ENCODE results near the gene SPCS3. TPM values are rescaled to one million over a fixed set of nuclear protein-coding genes. Genes with fewer than 3 reads are reported as not detected.

Gene SPCS3
- total RNA-seq, 1 experiment from 2014 or later = 49.2 TPM

DNA sequence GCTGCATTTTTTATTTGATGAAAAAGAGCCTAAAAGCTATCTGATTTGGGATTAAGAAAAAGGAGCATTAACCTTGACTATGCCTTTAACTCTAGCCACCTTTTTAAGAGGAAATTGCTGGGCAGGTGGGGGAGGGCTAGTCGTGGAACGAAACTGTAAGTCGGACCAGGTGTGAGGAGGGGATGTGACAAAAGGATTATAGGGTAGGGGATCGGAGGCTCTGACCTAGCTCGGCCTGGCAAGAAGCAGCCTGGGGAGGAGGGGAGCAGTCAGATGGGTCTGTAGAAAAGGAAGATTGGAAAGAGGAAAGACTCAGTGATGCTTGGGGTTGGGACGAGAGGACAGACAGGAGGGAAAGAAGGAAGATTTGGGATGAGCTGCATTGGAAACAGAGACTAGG lies 21.1 kb upstream of the SPCS3 start:
- Histone ChIP-seq H3K9me3 (no peaks in the 10 kb centered on the region), H3K27me3 (no peaks in the 10 kb centered on the region), H3K36me3 (no peaks in the 10 kb centered on the region), H3K4me3 (no peak overlapping the region)
- DNase-seq = no peak

DNA sequence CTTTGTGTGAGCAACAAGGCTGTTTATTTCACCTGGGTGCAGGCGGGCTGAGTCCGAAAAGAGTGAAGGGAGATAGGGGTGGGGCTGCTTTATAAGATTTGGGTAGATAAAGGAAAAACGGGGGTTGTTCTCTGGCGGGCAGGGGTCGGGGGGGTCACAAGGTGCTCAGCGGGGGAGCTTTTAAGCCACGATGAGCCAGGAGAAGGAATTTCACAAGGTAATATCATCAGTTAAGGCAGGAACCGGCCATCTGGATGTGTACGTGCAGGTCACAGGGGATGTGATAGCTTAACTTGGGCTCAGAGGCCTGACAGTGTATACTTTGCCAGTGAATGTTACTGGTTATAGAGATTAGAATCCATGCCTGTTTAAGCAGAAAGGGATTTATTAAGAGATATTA lies 19.7 kb upstream of the SPCS3 start:
- DNase-seq = no peak
- Histone ChIP-seq H3K27me3 (no peaks in the 10 kb centered on the region), H3K4me3 (no peak overlapping the region), H3K9me3 (no peaks in the 10 kb centered on the region), H3K36me3 (no peaks in the 10 kb centered on the region)

GRCh38 chr4:176300565-176300964 lies 19.2 kb upstream of the SPCS3 start:
- Histone ChIP-seq H3K36me3 (no peaks in the 10 kb centered on the region), H3K9me3 (no peaks in the 10 kb centered on the region), H3K4me3 (no peak overlapping the region), H3K27me3 (no peaks in the 10 kb centered on the region)
- no peak for DNase-seq

- no peak overlapping the region for H3K4me3 ChIP-seq
- no peaks in the 10 kb centered on the region for H3K27me3 ChIP-seq
- no peak for DNase-seq
- no peaks in the 10 kb centered on the region for H3K36me3 ChIP-seq
- H3K9me3 ChIP-seq = no peaks in the 10 kb centered on the region
These were observed 17.2 kb upstream of the SPCS3 start for GRCh38 chr4:176302283-176303275.

DNA sequence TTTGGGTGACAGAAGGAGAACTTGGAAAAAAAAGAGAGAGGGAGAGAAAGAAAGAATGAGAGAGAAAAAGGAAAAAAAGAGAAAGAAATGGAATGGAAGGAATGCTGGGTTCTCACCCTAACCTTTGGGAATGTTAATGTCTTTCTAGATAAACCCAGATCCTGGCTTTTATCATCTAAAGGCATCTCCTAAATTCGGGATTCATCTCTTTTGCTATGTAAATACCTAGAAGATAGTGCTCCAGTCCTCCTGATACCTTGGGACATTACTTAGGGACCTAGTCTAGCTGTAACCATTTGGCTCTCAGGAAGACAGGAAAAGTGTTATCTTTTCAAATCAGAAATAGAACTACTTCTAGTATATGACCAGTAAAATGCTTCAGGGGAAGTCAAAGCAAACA lies 15.8 kb upstream of the SPCS3 start:
- Histone ChIP-seq H3K27me3 (no peaks in the 10 kb centered on the region), H3K9me3 (no peaks in the 10 kb centered on the region), H3K36me3 (no peaks in the 10 kb centered on the region), H3K4me3 (no peak overlapping the region)
- DNase-seq = no peak

GRCh38 chr4:176306837-176307665 lies 12.7 kb upstream of the SPCS3 start:
- Histone ChIP-seq H3K36me3 (no peaks in the 10 kb centered on the region), H3K9me3 (no peaks in the 10 kb centered on the region), H3K27me3 (no peaks in the 10 kb centered on the region), H3K4me3 (no peak overlapping the region)
- no peak for DNase-seq

DNA sequence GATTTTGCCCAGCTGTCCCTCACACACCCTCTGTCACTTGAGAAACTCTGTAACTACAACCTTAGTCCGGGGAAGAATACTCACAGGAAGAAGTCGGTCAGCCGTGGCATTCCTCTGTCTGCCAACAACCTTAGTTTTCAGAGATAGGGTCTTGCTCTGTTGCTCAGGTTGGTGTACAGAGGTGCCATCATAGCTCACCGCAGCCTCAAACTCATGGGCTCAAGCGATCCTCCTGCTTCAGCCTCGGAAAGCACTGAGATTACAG lies 12.2 kb upstream of the SPCS3 start:
- no peak for DNase-seq
- no peaks in the 10 kb centered on the region for H3K27me3 ChIP-seq
- H3K9me3 ChIP-seq = no peaks in the 10 kb centered on the region
- H3K36me3 ChIP-seq = no peaks in the 10 kb centered on the region
- no peak overlapping the region for H3K4me3 ChIP-seq

GRCh38 chr4:176308441-176308840 lies 11.3 kb upstream of the SPCS3 start:
- no peak for DNase-seq
- H3K9me3 ChIP-seq = no peaks in the 10 kb centered on the region
- H3K27me3 ChIP-seq = no peaks in the 10 kb centered on the region
- no peaks in the 10 kb centered on the region for H3K36me3 ChIP-seq
- no peak overlapping the region for H3K4me3 ChIP-seq

DNA sequence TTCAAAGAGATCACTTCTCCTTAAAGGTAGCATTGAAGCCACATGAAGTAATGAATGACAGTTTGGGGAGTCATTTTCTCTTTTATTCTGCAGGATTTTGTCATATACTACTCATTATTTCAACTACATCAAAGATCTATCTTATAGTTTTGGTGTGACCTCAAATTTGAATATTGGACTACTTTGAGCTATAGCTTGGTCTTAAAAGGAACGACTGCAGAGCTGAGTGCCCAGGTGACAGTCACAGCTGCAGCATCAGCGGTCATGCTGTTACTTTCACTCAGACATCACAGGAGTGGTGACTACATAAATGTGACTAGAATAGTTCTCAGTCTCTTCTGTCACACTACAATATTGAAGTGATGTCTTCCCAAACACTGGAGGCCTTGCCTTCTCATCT lies 10.7 kb upstream of the SPCS3 start:
- Histone ChIP-seq H3K36me3 (no peaks in the 10 kb centered on the region), H3K27me3 (no peaks in the 10 kb centered on the region), H3K4me3 (no peak overlapping the region), H3K9me3 (no peaks in the 10 kb centered on the region)
- DNase-seq = no peak

- no peak overlapping the region for H3K4me3 ChIP-seq
- no peak for DNase-seq
These were observed 10.0 kb upstream of the SPCS3 start for GRCh38 chr4:176309772-176310171.

GRCh38 chr4:176313596-176314336 lies 6.0 kb upstream of the SPCS3 start:
- DNase-seq = no peak
- Histone ChIP-seq H3K27me3 (no peaks in the 10 kb centered on the region), H3K36me3 (no peaks in the 10 kb centered on the region)

More at GRCh38 chr4:176309772-176310171, 10.0 kb upstream of the SPCS3 start:
- H3K36me3 ChIP-seq = no peaks in the 10 kb centered on the region
- no peaks in the 10 kb centered on the region for H3K27me3 ChIP-seq
- H3K9me3 ChIP-seq = no peaks in the 10 kb centered on the region

DNA sequence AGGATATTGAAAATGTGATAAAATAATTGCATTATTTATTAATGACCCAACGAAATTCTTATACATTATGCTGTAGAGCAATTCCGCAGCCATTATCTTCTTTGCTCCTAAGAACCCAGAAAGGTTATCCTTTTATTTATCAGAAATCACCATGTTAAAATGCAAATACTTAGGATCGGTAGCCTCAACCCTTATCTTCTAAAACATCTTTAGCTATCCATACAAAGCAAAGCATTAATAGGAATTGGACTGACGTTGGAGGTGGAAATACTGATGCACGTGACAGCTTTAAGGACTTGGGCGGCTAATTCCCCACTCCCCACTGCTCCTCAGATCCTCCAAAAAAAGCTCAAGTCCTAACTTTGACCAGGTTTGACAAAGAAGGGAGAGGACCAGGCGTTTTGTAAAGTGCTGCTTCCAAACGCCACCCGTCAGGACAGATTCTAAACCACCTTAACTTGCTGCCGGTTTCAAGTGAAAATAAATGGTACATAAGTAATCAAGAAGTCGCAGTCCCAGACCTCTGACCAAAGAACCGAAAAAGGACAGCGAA lies 539 bp upstream of the SPCS3 start:
- no peak for DNase-seq
- Histone ChIP-seq H3K4me3 (peak overlapping the region; percentile 72), H3K9me3 (no peaks in the 10 kb centered on the region), H3K36me3 (peaks cover 4% of the 10 kb centered on the region), H3K27me3 (no peaks in the 10 kb centered on the region)

More at GRCh38 chr4:176313596-176314336, 6.0 kb upstream of the SPCS3 start:
- Histone ChIP-seq H3K9me3 (no peaks in the 10 kb centered on the region), H3K4me3 (no peak overlapping the region)

DNA sequence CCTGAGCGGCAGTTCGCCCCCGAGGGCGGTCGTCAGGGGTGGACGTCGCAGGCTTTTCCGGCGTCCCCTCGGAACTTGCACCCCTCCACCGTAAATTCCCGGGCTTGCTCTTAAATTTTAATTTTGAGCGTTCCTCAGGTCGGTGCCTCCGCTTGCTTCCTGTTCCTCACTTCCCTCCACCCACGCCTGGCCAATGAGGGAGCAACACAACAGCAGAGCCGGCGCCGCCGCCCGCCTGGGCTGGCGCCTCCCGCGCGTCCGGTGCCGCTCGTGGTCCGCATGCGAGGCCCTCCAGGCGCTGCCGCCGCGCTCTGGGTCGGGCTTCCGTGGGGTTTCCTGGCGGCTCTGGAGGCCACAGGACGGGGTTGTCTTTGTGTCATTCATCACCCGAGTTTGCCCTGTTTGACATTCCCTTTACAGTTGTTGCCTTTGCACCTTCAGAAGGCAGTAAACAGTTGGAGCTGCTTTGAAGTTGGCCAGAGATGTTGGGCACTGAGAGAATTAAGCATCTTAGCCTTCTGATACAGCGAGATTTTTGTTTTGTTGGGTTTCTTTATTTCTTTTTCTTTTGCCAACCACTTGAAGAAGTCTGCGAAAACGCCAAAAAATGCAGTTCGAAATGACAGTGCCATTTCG lies 692 bp downstream of the SPCS3 start:
- Histone ChIP-seq H3K27me3 (no peaks in the 10 kb centered on the region), H3K9me3 (no peaks in the 10 kb centered on the region), H3K4me3 (peak overlapping the region; percentile 72), H3K36me3 (peaks cover 9% of the 10 kb centered on the region)
- DNase-seq = peak; percentile 84

DNA sequence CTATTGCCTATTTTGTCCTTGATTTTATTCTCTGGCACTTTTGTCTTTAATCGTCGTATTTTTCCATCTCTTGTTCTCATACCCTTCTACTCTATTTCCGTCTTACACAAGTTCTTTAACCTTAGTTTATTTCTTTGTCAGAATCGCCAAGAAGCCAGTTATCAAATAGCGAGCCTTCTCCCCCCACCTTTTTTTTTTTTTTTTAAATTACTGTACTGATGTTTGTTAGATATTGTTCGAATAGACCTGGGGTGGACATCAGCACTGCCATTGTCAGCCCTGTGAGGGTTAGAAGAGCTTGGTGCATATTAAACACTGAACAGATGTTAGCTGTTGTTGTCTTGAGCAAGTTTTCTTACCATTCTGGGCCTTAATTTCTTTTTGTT lies 1.2 kb downstream of the SPCS3 start:
- H3K27me3 ChIP-seq = no peaks in the 10 kb centered on the region

DNA sequence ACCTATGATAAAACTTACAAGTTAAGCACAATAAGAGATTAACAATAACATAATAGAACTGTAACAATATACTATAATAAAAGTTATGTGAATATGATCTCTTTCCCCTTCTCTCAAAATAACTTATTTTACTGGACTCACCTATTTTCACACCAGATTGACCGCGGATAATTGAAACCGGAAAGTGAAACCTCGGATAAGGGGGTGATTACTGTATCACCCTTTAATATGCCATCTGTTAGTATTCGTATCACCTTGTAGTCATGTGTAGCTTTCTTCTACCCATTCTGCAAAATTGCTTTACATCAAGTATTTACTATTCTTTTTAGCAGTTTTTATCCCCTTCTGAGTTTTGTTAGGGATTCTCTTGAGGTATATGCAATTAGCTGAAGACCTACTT lies 1.8 kb downstream of the SPCS3 start:
- H3K9me3 ChIP-seq = no peaks in the 10 kb centered on the region
- peaks cover 9% of the 10 kb centered on the region for H3K36me3 ChIP-seq
- no peak for DNase-seq
- H3K27me3 ChIP-seq = no peaks in the 10 kb centered on the region
- peak overlapping the region; percentile 72 for H3K4me3 ChIP-seq

More for the DNA sequence above, 1.2 kb downstream of the SPCS3 start:
- Histone ChIP-seq H3K9me3 (no peaks in the 10 kb centered on the region), H3K4me3 (peak overlapping the region; percentile 72), H3K36me3 (peaks cover 9% of the 10 kb centered on the region)
- DNase-seq = no peak

DNA sequence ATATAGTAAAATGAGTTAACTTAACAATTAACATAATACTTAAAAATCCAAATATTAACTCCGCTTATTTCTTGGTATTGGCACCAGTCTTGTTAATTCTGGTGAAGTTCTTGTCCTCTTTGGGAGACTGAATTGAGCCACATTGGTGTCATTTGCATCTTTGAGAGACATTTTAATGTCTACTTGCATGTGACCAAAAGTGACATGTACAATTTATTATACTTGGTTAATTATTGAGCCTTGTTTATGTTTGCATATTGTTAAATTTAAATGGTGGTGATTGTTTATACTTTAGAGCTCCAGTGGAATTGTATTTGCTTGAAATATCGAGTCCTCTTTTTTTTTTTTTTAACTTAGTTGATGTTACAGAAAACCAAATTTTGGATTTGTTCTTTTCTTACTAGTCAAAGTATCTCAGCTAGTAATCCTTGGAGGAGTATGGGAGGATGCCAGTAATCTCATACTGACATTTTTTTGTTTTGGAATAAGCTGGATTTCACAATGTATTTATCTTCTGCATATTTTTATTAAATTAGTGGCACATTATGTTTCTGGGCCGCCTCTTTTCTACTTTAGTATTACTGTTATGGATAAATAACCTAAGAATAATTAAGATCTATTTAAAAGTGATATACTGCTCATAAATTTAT lies 3.9 kb downstream of the SPCS3 start:
- H3K4me3 ChIP-seq = no peak overlapping the region; the same call in 1 of the 2 replicates
- DNase-seq = no peak

More for the DNA sequence above, 3.9 kb downstream of the SPCS3 start:
- no peaks in the 10 kb centered on the region for H3K27me3 ChIP-seq
- no peaks in the 10 kb centered on the region for H3K9me3 ChIP-seq
- peaks cover 22% of the 10 kb centered on the region for H3K36me3 ChIP-seq

All from MG63 (cell line).